WTC11 (cell line): Measurements from ENCODE around the gene NOP58. TPM values are rescaled to one million over a fixed set of nuclear protein-coding genes. Genes with fewer than 3 reads are reported as not detected.

ENCODE experiments used
- CBFB ChIP-seq: sonication (generic); formaldehyde crosslinking; IDR thresholded peaks from 2 replicates; pipeline ENCODE4 v1.8.1; 2022; ENCODE audit warnings: mild to moderate bottlenecking, low read depth, missing genetic modification reagents
- E2F4 ChIP-seq: sonication (generic); formaldehyde crosslinking; IDR thresholded peaks from 2 replicates; pipeline ENCODE4 v1.8.1; 2022; ENCODE audit warnings: low read depth, mild to moderate bottlenecking, moderate library complexity, missing genetic modification reagents, borderline replicate concordance
- E2F5 ChIP-seq: sonication (generic); formaldehyde crosslinking; IDR thresholded peaks from 2 replicates; pipeline ENCODE4 v1.8.1; 2022; ENCODE audit warnings: mild to moderate bottlenecking, moderate library complexity, missing genetic modification reagents
- EMX1 ChIP-seq: fragments of 250-450 bp; sonication (Bioruptor Pico); IDR thresholded peaks from 2 replicates; pipeline ENCODE4 v1.8.0; 2021; ENCODE audit warnings: mild to moderate bottlenecking
- ESRRA ChIP-seq: sonication (generic); formaldehyde crosslinking; IDR thresholded peaks from 2 replicates; pipeline ENCODE4 v1.8.1; 2022; ENCODE audit warnings: mild to moderate bottlenecking, missing genetic modification reagents, borderline replicate concordance
- ETV6 ChIP-seq: sonication (generic); formaldehyde crosslinking; IDR thresholded peaks from 2 replicates; pipeline ENCODE4 v1.8.1; 2022; ENCODE audit warnings: mild to moderate bottlenecking, missing genetic modification reagents
- FOXK1 ChIP-seq: sonication (generic); formaldehyde crosslinking; IDR thresholded peaks from 2 replicates; pipeline ENCODE4 v1.8.0; 2022; ENCODE audit warnings: mild to moderate bottlenecking, moderate library complexity, missing genetic modification reagents
- FOXP1 ChIP-seq: sonication (generic); formaldehyde crosslinking; IDR thresholded peaks from 2 replicates; pipeline ENCODE4 v1.8.0; 2022; ENCODE audit warnings: missing genetic modification reagents, mild to moderate bottlenecking, moderate library complexity, borderline replicate concordance
- FOXP4 ChIP-seq: sonication (generic); formaldehyde crosslinking; IDR thresholded peaks from 2 replicates; pipeline ENCODE4 v1.8.0; 2022; ENCODE audit warnings: mild to moderate bottlenecking, missing genetic modification reagents
- GABPB1 ChIP-seq: sonication (generic); formaldehyde crosslinking; IDR thresholded peaks from 2 replicates; pipeline ENCODE4 v1.8.1; 2023; ENCODE audit warnings: mild to moderate bottlenecking, missing genetic modification reagents
- HMGA2 ChIP-seq: fragments of 250-450 bp; sonication (Bioruptor Pico); IDR thresholded peaks from 2 replicates; pipeline ENCODE4 v1.4.0; 2021; ENCODE audit warnings: mild to moderate bottlenecking, moderate library complexity
- KAT7 ChIP-seq: sonication (generic); formaldehyde crosslinking; IDR thresholded peaks from 2 replicates; pipeline ENCODE4 v1.8.1; 2023; ENCODE audit warnings: missing genetic modification reagents, mild to moderate bottlenecking, borderline replicate concordance
- MAX ChIP-seq: sonication (generic); formaldehyde crosslinking; IDR thresholded peaks from 2 replicates; pipeline ENCODE4 v1.8.0; 2022; ENCODE audit warnings: mild to moderate bottlenecking, missing genetic modification reagents
- MLX ChIP-seq: sonication (generic); formaldehyde crosslinking; IDR thresholded peaks from 2 replicates; pipeline ENCODE4 v1.8.1; 2023; ENCODE audit warnings: mild to moderate bottlenecking, missing genetic modification reagents, moderate library complexity
- PREB ChIP-seq: sonication (generic); formaldehyde crosslinking; IDR thresholded peaks from 2 replicates; pipeline ENCODE4 v1.8.1; 2022; ENCODE audit warnings: mild to moderate bottlenecking, missing genetic modification reagents, moderate library complexity, borderline replicate concordance
- PRRX2 ChIP-seq: fragments of 250-450 bp; sonication (Bioruptor Pico); IDR thresholded peaks from 2 replicates; pipeline ENCODE4 v1.8.0; 2021; ENCODE audit warnings: mild to moderate bottlenecking
- RELA ChIP-seq: sonication (generic); formaldehyde crosslinking; IDR thresholded peaks from 2 replicates; pipeline ENCODE4 v1.8.1; 2022; ENCODE audit warnings: missing genetic modification reagents, mild to moderate bottlenecking, borderline replicate concordance
- RORB ChIP-seq: fragments of 250-450 bp; sonication (Bioruptor Pico); IDR thresholded peaks from 2 replicates; pipeline ENCODE4 v1.9.0; 2021; ENCODE audit warnings: mild to moderate bottlenecking
- SMAD3 ChIP-seq: sonication (generic); formaldehyde crosslinking; IDR thresholded peaks from 2 replicates; pipeline ENCODE4 v1.8.0; 2022; ENCODE audit warnings: missing genetic modification reagents, mild to moderate bottlenecking, borderline replicate concordance
- SMAD4 ChIP-seq: sonication (generic); formaldehyde crosslinking; IDR thresholded peaks from 2 replicates; pipeline ENCODE4 v1.8.0; 2022; ENCODE audit warnings: mild to moderate bottlenecking, missing genetic modification reagents
- SP1 ChIP-seq: sonication (generic); formaldehyde crosslinking; conservative IDR thresholded peaks from 2 replicates; pipeline ENCODE4 v1.8.1; 2022; ENCODE audit warnings: missing genetic modification reagents
- USF2 ChIP-seq: sonication (generic); formaldehyde crosslinking; IDR thresholded peaks from 2 replicates; pipeline ENCODE4 v1.8.1; 2023; ENCODE audit warnings: mild to moderate bottlenecking, missing genetic modification reagents, moderate library complexity
- ZBTB21 ChIP-seq: sonication (generic); formaldehyde crosslinking; IDR thresholded peaks from 2 replicates; pipeline ENCODE4 v1.8.1; 2023; ENCODE audit warnings: mild to moderate bottlenecking, missing genetic modification reagents, borderline replicate concordance
- ZBTB43 ChIP-seq: sonication (generic); formaldehyde crosslinking; IDR thresholded peaks from 2 replicates; pipeline ENCODE4 v1.8.1; 2023; ENCODE audit warnings: mild to moderate bottlenecking, missing genetic modification reagents
- ZNF219 ChIP-seq: sonication (generic); formaldehyde crosslinking; IDR thresholded peaks from 2 replicates; pipeline ENCODE4 v1.8.0; 2023; ENCODE audit warnings: missing genetic modification reagents, mild to moderate bottlenecking, borderline replicate concordance
- ZNF232 ChIP-seq: sonication (generic); formaldehyde crosslinking; IDR thresholded peaks from 2 replicates; pipeline ENCODE4 v1.8.0; 2022; ENCODE audit warnings: mild to moderate bottlenecking, missing genetic modification reagents
- ZNF416 ChIP-seq: fragments of 250-450 bp; sonication (Bioruptor Pico); IDR thresholded peaks from 2 replicates; pipeline ENCODE4 v1.9.0; 2021; ENCODE audit warnings: mild to moderate bottlenecking, inconsistent platforms
- ZNF423 ChIP-seq: fragments of 250-450 bp; sonication (Bioruptor Pico); IDR thresholded peaks from 2 replicates; pipeline ENCODE4 v2.1.2; 2022; ENCODE audit warnings: mild to moderate bottlenecking, moderate library complexity
- ZNF512 ChIP-seq: sonication (generic); formaldehyde crosslinking; IDR thresholded peaks from 2 replicates; pipeline ENCODE4 v1.8.1; 2022; ENCODE audit warnings: missing genetic modification reagents, borderline replicate concordance
- total RNA-seq: library from RNA; stranded (reverse); gene quantifications from 3 replicates; pipeline ENCODE4 v1.2.3, GENCODE V29; 2021

The NOP58 gene
- total RNA-seq, 1 experiment from 2014 or later = 136 TPM

GRCh38 chr2:202238234-202239197 is 27.0 kb upstream of the NOP58 start, which contains the start of gene SUMO1 (continued):
- TF ChIP-seq ZNF423 (CRISPR knock-in tag) (no peak), FOXP1 (CRISPR knock-in tag) (peak; percentile 89), E2F4 (peak; percentile 95), ZBTB43 (CRISPR knock-in tag) (peak; percentile 89), ZNF219 (CRISPR knock-in tag) (no peak), SMAD4 (CRISPR knock-in tag) (no peak), HMGA2 (CRISPR knock-in tag) (no peak), ESRRA (CRISPR knock-in tag) (no peak), PREB (CRISPR knock-in tag) (no peak), RORB (CRISPR knock-in tag) (no peak), MAX (peak; percentile 77; the same call in 1 of the 2 replicates), FOXK1 (CRISPR knock-in tag) (peak; percentile 96), CBFB (no peak), ZBTB21 (CRISPR knock-in tag) (no peak), ETV6 (peak; percentile 83), SP1 (peak; percentile 54; the same call in 1 of the 2 replicates), USF2 (CRISPR knock-in tag) (no peak), SMAD3 (CRISPR knock-in tag) (0 out of 2 replicates have a peak, but pooled peaks have one; percentile 23), E2F5 (peak; percentile 98), MLX (CRISPR knock-in tag) (no peak), PRRX2 (CRISPR knock-in tag) (no peak), ZNF512 (CRISPR knock-in tag) (no peak), ZNF232 (CRISPR knock-in tag) (no peak), KAT7 (no peak), EMX1 (CRISPR knock-in tag) (no peak), GABPB1 (peak; percentile 94), ZNF416 (CRISPR knock-in tag) (no peak), RELA (no peak), FOXP4 (CRISPR knock-in tag) (peak; percentile 80)
